ENCODE measurements around the gene GRID1. TPM values are rescaled to one million over a fixed set of nuclear protein-coding genes. Genes with fewer than 3 reads are reported as not detected.
A peak's percentile ranks its signal among the peaks of the same experiment; 100 is the strongest.

Gene GRID1
- total RNA-seq, 3 donors from 2014 or later, result 2.3 to 8.5 (median 5.9) TPM

DNA sequence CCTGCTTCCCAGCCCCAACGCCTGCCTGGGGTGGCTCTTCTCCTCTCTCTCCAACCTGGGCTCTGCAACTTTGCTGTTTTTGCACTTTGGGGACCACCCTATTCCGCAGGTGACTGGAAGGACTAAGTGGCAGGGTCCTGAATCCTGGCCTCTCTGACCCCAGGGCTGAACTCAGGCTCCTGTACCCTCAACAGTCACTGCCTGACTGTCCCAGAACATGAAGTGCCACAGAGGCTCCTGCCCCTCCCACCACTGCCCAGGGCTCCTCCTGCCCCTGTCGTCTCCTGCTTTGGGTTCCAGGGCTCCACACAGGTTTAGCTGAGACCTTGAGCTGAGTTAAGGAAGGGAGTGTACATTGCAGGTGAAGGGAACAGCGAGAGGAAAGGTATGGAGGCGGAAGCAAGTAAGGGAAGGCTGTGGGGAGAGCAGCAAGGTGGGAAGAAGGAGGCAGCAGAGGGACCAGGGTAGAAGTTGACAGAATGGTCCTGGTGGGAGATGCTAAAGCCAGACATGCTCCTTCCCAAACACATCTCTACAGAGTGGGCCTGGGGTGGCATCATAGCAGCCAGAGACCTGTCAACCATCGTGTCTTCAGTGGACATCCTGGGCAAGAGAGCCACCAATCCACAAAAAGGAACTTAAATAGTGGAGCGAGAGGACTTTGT is 5.7 kb upstream of the GRID1 start:
- Histone ChIP-seq H3K9me3 (no peaks in the 10 kb centered on the region), H3K27ac (no peak overlapping the region), H3K4me1 (peaks cover 4% of the 10 kb centered on the region in 2 donors), H3K4me3 (no peak overlapping the region), H3K27me3 (peaks cover 0 to 8% of the 10 kb centered on the region in 2 donors), H3K36me3 (no peaks in the 10 kb centered on the region)
- DNase-seq (ENCODE audit: low spot score in 2 of 2), result peak in 1 of 2 donors; percentile 31
- intact Hi-C loops (cut with DNase I; ENCODE audit: low total_unique reads), result loop anchor here (5.0 kb wide), 1 partner anchor 215 kb away; no protein-coding TSS in a partner anchor
- TF ChIP-seq, protein P1, sequence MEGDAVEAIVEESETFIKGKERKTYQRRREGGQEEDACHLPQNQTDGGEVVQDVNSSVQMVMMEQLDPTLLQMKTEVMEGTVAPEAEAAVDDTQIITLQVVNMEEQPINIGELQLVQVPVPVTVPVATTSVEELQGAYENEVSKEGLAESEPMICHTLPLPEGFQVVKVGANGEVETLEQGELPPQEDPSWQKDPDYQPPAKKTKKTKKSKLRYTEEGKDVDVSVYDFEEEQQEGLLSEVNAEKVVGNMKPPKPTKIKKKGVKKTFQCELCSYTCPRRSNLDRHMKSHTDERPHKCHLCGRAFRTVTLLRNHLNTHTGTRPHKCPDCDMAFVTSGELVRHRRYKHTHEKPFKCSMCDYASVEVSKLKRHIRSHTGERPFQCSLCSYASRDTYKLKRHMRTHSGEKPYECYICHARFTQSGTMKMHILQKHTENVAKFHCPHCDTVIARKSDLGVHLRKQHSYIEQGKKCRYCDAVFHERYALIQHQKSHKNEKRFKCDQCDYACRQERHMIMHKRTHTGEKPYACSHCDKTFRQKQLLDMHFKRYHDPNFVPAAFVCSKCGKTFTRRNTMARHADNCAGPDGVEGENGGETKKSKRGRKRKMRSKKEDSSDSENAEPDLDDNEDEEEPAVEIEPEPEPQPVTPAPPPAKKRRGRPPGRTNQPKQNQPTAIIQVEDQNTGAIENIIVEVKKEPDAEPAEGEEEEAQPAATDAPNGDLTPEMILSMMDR (IDR thresholded peaks at IDR 0.05), result no peak
- TF ChIP-seq POLR2A (IDR thresholded peaks at IDR 0.05) (no peak), POLR2AphosphoS5 (IDR thresholded peaks at IDR 0.05) (no peak)

- H3K27me3 ChIP-seq, result peaks cover 0 to 14% of the 10 kb centered on the region in 2 donors
- no peak overlapping the region for H3K4me3 ChIP-seq
- no peaks in the 10 kb centered on the region for H3K9me3 ChIP-seq
- TF ChIP-seq POLR2A (IDR thresholded peaks at IDR 0.05) (no peak), POLR2AphosphoS5 (IDR thresholded peaks at IDR 0.05) (no peak)
- TF ChIP-seq, protein P1 (IDR thresholded peaks at IDR 0.05), result no peak
- peaks cover under 1 to 7% of the 10 kb centered on the region in 2 donors for H3K4me1 ChIP-seq
- H3K27ac ChIP-seq, result no peak overlapping the region
- DNase-seq (ENCODE audit: low spot score in 2 of 2), result peak in 1 of 2 donors; percentile 20
- intact Hi-C loops (cut with DNase I; ENCODE audit: low total_unique reads), result loop anchor here (5.0 kb wide), 1 partner anchor 214 kb away; no protein-coding TSS in a partner anchor
- no peaks in the 10 kb centered on the region for H3K36me3 ChIP-seq
Observed at GRCh38 chr10:86371691-86372090, 5.1 kb upstream of the GRID1 start.

DNA sequence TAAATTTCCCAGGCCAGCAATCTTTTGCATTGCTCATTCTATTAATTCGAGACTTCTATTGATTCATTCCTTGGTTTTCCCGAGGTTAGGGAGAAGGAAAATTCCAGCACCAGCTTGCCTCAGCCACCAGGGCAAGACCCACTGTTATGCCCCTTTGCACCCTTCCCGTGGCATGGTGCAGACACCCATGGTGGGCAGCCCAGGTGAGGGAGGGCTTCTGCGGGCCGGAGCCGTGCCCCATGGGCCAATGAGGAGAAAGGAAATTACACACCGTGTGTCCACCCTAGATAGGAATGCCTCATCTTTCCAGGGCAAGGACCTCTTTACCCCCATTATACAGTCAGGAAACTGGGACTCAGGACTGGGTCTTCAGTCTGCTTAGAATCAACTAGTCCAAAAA is 4.5 kb upstream of the GRID1 start:
- DNase-seq (ENCODE audit: low spot score in 2 of 2), result peak in 1 of 2 donors; percentile 19
- intact Hi-C loops (cut with DNase I; ENCODE audit: low total_unique reads), result loop anchor here (5.0 kb wide), 1 partner anchor 214 kb away; no protein-coding TSS in a partner anchor
- Histone ChIP-seq H3K36me3 (no peaks in the 10 kb centered on the region), H3K4me1 (peaks cover 0 to 7% of the 10 kb centered on the region in 2 donors), H3K27me3 (peaks cover 0 to 15% of the 10 kb centered on the region in 2 donors), H3K4me3 (no peak overlapping the region), H3K27ac (no peak overlapping the region), H3K9me3 (no peaks in the 10 kb centered on the region)
- TF ChIP-seq, protein P1 (IDR thresholded peaks at IDR 0.05), result no peak
- no peak for TF ChIP-seq POLR2AphosphoS5 (IDR thresholded peaks at IDR 0.05)
- TF ChIP-seq POLR2A (IDR thresholded peaks at IDR 0.05), result no peak

DNA sequence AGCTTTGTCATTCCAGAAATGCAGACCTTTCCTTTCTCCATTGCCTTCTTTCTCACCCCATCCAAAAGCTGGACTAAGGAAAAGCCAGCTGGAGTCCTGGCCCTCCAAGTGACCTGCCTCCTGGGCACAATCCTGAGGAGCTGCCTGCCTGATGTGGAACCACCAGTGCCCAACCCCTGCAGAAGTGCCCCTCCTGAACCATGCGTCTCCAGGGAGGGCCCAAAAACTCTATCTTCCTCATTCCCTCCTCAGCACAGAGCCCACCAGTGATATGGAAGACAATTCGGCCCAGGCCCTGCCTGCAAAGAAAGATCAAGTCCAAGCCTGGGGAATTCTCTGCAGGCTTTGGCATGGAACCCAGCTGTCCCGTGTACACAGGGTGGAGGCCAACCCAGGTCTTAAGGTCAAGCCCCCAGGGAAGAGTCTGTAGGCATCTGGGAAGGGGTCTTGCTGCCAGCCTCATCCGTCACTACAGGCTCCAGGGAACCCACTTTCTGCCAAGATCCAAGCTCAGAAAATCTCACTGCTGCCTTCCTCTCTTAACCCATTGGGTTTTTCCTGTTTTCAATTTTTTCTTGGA is 3.5 kb upstream of the GRID1 start:
- peak in 1 of 2 donors; percentile 45 for DNase-seq (ENCODE audit: low spot score in 2 of 2)
- no peak overlapping the region for H3K4me3 ChIP-seq
- H3K4me1 ChIP-seq, result peaks cover 0 to 7% of the 10 kb centered on the region in 2 donors
- no peaks in the 10 kb centered on the region for H3K9me3 ChIP-seq
- intact Hi-C loops (cut with DNase I; ENCODE audit: low total_unique reads), result loop anchor here (5.0 kb wide), 1 partner anchor 213 kb away; no protein-coding TSS in a partner anchor
- TF ChIP-seq POLR2A (IDR thresholded peaks at IDR 0.05), result no peak
- TF ChIP-seq POLR2AphosphoS5 (IDR thresholded peaks at IDR 0.05), result no peak
- H3K27ac ChIP-seq, result no peak overlapping the region
- H3K27me3 ChIP-seq, result peaks cover 0 to 24% of the 10 kb centered on the region in 2 donors
- H3K36me3 ChIP-seq, result no peaks in the 10 kb centered on the region

DNA sequence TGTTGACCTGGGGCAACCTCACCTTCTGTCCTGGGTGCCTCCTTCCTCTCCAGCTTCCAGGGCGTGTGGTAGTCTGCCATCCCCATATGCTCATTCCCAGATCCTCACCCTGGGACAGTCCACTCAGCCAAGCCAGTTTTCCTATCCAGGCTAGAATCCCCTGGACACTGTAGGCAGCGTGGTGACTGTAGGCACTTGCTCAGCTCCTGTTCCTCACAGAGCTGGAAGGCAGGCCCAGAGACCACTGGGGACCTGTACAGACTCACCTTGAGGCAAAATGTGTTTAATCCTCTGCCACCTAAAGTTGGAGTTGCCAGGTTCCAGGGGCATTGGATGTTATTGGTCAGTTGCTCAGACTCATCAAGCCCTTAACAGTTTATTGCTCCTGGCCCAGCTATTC is 2.4 kb upstream of the GRID1 start:
- DNase-seq (ENCODE audit: low spot score in 2 of 2), result peak in 1 of 2 donors; percentile 27
- H3K27me3 ChIP-seq, result peaks cover 0 to 35% of the 10 kb centered on the region in 2 donors
- TF ChIP-seq POLR2A (IDR thresholded peaks at IDR 0.05) (no peak), POLR2AphosphoS5 (IDR thresholded peaks at IDR 0.05) (no peak)
- TF ChIP-seq, protein P1 (IDR thresholded peaks at IDR 0.05), result no peak

More for the DNA sequence above, 2.4 kb upstream of the GRID1 start:
- Histone ChIP-seq H3K4me3 (no peak overlapping the region), H3K27ac (no peak overlapping the region), H3K4me1 (peaks cover 0 to 7% of the 10 kb centered on the region in 2 donors), H3K9me3 (no peaks in the 10 kb centered on the region), H3K36me3 (no peaks in the 10 kb centered on the region)
- intact Hi-C loops (cut with DNase I; ENCODE audit: low total_unique reads), result no loop called here

Measured in breast epithelium (tissue), 4 donors.